ENCODE data around the gene SLC15A3.

GRCh38 chr11:60970890-60971289, 18.9 kb upstream of the SLC15A3 start:
- TF ChIP-seq ZNF214 (tag by site-specific recombination; IDR thresholded peaks at IDR 0.05; ENCODE audit: borderline replicate concordance): no peak
- no peak for TF ChIP-seq ZNF19 (tag by site-specific recombination; IDR thresholded peaks at IDR 0.05; ENCODE audit: low read depth)
- no peak for TF ChIP-seq CTCF (tag by site-specific recombination; IDR thresholded peaks at IDR 0.05)
- TF ChIP-seq ZNF114 (tag by site-specific recombination; IDR thresholded peaks at IDR 0.05): no peak

All from HEK293 (cell line).